PC-9 (cell line): ENCODE data around the gene ATP10D. TPM values are rescaled to one million over a fixed set of nuclear protein-coding genes. Genes with fewer than 3 reads are reported as not detected.
A peak's percentile ranks its signal among the peaks of the same experiment; 100 is the strongest.

Experiments used
- BruUV-seq: library from RNA; stranded (reverse); fragments of 400-500 nt; replicated peaks from 2 replicates; lab custom pipeline; 2021; lab: Mats Ljungman, UMichigan
- CTCF ChIA-PET: fragments of 300-600 bp; sonication (Branson Sonifier 250); formaldehyde crosslinking; loops from one replicate; lab custom pipeline; 2022; ENCODE audit warnings: antibody characterized with exemption; lab: Charles Lee
- POLR2A ChIA-PET: fragments of 300-600 bp; sonication (Branson Sonifier 250); formaldehyde crosslinking; loops from one replicate; lab custom pipeline; 2022; ENCODE audit warnings: antibody characterized with exemption; ENCODE audit not compliant: unreplicated experiment; lab: Charles Lee
- DNase-seq, 2 experiments: peaks; one replicate each; pipeline versions ENCODE4 v3.0.0 to v3.0.0-alpha.2; 2015 to 2022; ENCODE audit warnings: mixed read lengths in 1 of 2
- H2AFZ ChIP-seq: fragments of 200-600 bp; sonication (generic); 2 replicates; pipeline ENCODE4 v1.8.1; 2017; ENCODE audit warnings: antibody characterized with exemption
- H3F3A ChIP-seq: fragments of 200-600 bp; sonication (generic); 2 replicates; pipeline ENCODE4 v1.8.1; 2017; ENCODE audit warnings: antibody characterized with exemption, mild to moderate bottlenecking, low read depth; ENCODE audit not compliant: insufficient read depth
- H3K27ac ChIP-seq: fragments of 200-600 bp; sonication (generic); 2 replicates; pipeline ENCODE4 v1.6.1; 2016; ENCODE audit warnings: mixed run types
- H3K27me3 ChIP-seq: fragments of 200-600 bp; sonication (generic); 2 replicates; pipeline ENCODE4 v1.6.1; 2016; ENCODE audit warnings: low read depth, mixed run types; ENCODE audit not compliant: insufficient read depth
- H3K36me3 ChIP-seq: fragments of 200-600 bp; sonication (generic); 2 replicates; pipeline ENCODE4 v1.6.1; 2016; ENCODE audit warnings: low read depth, mixed run types
- H3K4me1 ChIP-seq: fragments of 200-600 bp; sonication (generic); replicated peaks from 2 replicates; pipeline ENCODE4 v1.6.1; 2016; ENCODE audit warnings: mixed run types; ENCODE audit not compliant: insufficient read depth
- H3K4me2 ChIP-seq: fragments of 200-600 bp; sonication (generic); 2 replicates; pipeline ENCODE4 v1.6.1; 2017; ENCODE audit warnings: mixed run types
- H3K4me3 ChIP-seq: fragments of 200-600 bp; sonication (generic); 2 replicates; pipeline ENCODE4 v1.6.1; 2016; ENCODE audit warnings: mixed run types
- H3K79me2 ChIP-seq: fragments of 200-600 bp; sonication (generic); 2 replicates; pipeline ENCODE4 v1.6.1; 2017; ENCODE audit warnings: low read depth, mixed run types
- H3K9me2 ChIP-seq: fragments of 200-600 bp; sonication (generic); 2 replicates; pipeline ENCODE4 v1.8.1; 2017; ENCODE audit warnings: mild to moderate bottlenecking; ENCODE audit not compliant: insufficient read depth
- H3K9me3 ChIP-seq: fragments of 200-600 bp; sonication (generic); 2 replicates; pipeline ENCODE4 v1.8.1; 2016; ENCODE audit warnings: low read depth; ENCODE audit not compliant: insufficient read depth
- H4K20me1 ChIP-seq: fragments of 200-600 bp; sonication (generic); 2 replicates; pipeline ENCODE4 v1.8.1; 2017; ENCODE audit not compliant: insufficient read depth
- CTCF ChIP-seq: fragments of 200-600 bp; sonication (generic); conservative IDR thresholded peaks from 2 replicates; pipeline ENCODE4 v1.6.1; 2017; ENCODE audit warnings: mixed run types, antibody characterized with exemption, mild to moderate bottlenecking, moderate library complexity
- EZH2 ChIP-seq: fragments of 200-600 bp; sonication (generic); IDR thresholded peaks from 2 replicates; pipeline ENCODE4 v1.8.0; 2017; ENCODE audit warnings: antibody characterized with exemption, low read depth
- intact Hi-C: fragments of 100-400 bp; cut with micrococcal nuclease; formaldehyde crosslinking; loops from one replicate; pipeline ENCODE4 v1.10.0; 2022; ENCODE audit not compliant: unreplicated experiment
- total RNA-seq: library from RNA; stranded (reverse); gene quantifications from 2 replicates; pipeline ENCODE4 v1.2.3, GENCODE V29; 2021

ATP10D gene
- total RNA-seq, 1 experiment from 2014 or later, result 35.2 TPM

- peak overlapping the region; percentile 42; the same call in 1 of the 2 replicates for H3K4me2 ChIP-seq
- H3K9me2 ChIP-seq, result no peaks in the 10 kb centered on the region
- CTCF ChIA-PET, result interaction anchor here (0.6 kb wide), 1 partner anchor 343 kb away, joined by 3 read pairs; no protein-coding TSS in a partner anchor
- H4K20me1 ChIP-seq, result no peaks in the 10 kb centered on the region
- peaks cover 24% of the 10 kb centered on the region; the same call in 1 of the 2 replicates for H3K9me3 ChIP-seq
- POLR2A ChIA-PET, result no interaction called here
- H3K27ac ChIP-seq, result peak overlapping the region; percentile 66
- no peak for DNase-seq
- intact Hi-C loops, result loop anchor here (1.0 to 2.0 kb wide), 3 partner anchors 34 to 68 kb away; partner anchors contain the start of genes ATP10D and COMMD8
- no TSS peak for BruUV-seq
- H3K4me3 ChIP-seq, result no peak overlapping the region
- H3K4me1 ChIP-seq, result peaks cover 28% of the 10 kb centered on the region
- peaks cover 14% of the 10 kb centered on the region for H3F3A ChIP-seq
- H3K36me3 ChIP-seq, result peaks cover 28% of the 10 kb centered on the region
- H3K79me2 ChIP-seq, result no peaks in the 10 kb centered on the region
- H2AFZ ChIP-seq, result no peak overlapping the region
- H3K27me3 ChIP-seq, result no peaks in the 10 kb centered on the region
- no peak for TF ChIP-seq EZH2
- TF ChIP-seq CTCF, result no peak
These were observed 45.7 kb downstream of the ATP10D start for GRCh38 chr4:47530801-47531200.

- H3F3A ChIP-seq, result peaks cover 8% of the 10 kb centered on the region
- H3K79me2 ChIP-seq, result no peaks in the 10 kb centered on the region
- no peak for TF ChIP-seq CTCF
- TF ChIP-seq EZH2, result no peak
- no peak overlapping the region for H2AFZ ChIP-seq
- H3K9me3 ChIP-seq, result peaks cover 21% of the 10 kb centered on the region; the same call in 1 of the 2 replicates
- H3K36me3 ChIP-seq, result peaks cover 22% of the 10 kb centered on the region
- H3K4me2 ChIP-seq, result peak overlapping the region; percentile 42
- peak overlapping the region; percentile 66 for H3K27ac ChIP-seq
- intact Hi-C loops, result loop anchor here (1.0 to 2.0 kb wide), 3 partner anchors 33 to 69 kb away; partner anchors contain the start of genes ATP10D and COMMD8
- H4K20me1 ChIP-seq, result no peaks in the 10 kb centered on the region
- H3K27me3 ChIP-seq, result no peaks in the 10 kb centered on the region
- peak; percentile 45 to 85 for DNase-seq
- H3K4me3 ChIP-seq, result no peak overlapping the region
- peaks cover 22% of the 10 kb centered on the region for H3K4me1 ChIP-seq
- ChIA-PET POLR2A (interaction anchor here (0.6 kb wide), 5 partner anchors 12 to 517 kb away, joined by 3 to 10 read pairs (median 6); no protein-coding TSS in a partner anchor), CTCF (no interaction called here)
- BruUV-seq, result no TSS peak
- no peaks in the 10 kb centered on the region for H3K9me2 ChIP-seq
These were observed 46.3 kb downstream of the ATP10D start for GRCh38 chr4:47531241-47531953.

DNA sequence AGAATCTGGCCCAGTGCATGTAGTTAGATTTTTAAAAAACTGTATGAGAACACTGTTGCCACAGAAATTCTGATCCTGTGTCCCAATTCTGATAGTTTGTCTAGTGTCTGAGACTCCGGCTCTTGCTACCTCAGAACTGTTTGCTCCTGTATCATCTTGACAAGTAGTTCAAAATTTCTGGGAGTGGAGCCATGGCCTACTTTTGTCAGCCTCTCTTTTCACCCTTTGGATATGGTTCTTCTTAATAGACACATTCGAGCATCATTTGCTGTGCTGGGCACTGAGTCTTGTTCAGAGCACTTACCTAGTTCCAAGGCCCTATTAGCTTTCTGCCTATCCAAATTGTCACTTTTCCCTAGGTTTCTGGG is 46.9 kb downstream of the ATP10D start:
- ChIA-PET POLR2A (interaction anchor here (0.6 kb wide), 1 partner anchor 21 kb away, joined by 3 read pairs; no protein-coding TSS in a partner anchor), CTCF (no interaction called here)
- H3K27me3 ChIP-seq, result no peaks in the 10 kb centered on the region
- no peak for DNase-seq
- H3K36me3 ChIP-seq, result peaks cover 17% of the 10 kb centered on the region
- peaks cover 8% of the 10 kb centered on the region for H3F3A ChIP-seq
- no peaks in the 10 kb centered on the region for H3K79me2 ChIP-seq
- H3K4me3 ChIP-seq, result no peak overlapping the region
- H3K4me1 ChIP-seq, result peaks cover 20% of the 10 kb centered on the region
- no TSS peak for BruUV-seq
- no peaks in the 10 kb centered on the region for H4K20me1 ChIP-seq
- no peaks in the 10 kb centered on the region for H3K9me2 ChIP-seq
- peak overlapping the region; percentile 66; the same call in 1 of the 2 replicates for H3K27ac ChIP-seq
- H3K9me3 ChIP-seq, result peaks cover 18% of the 10 kb centered on the region; the same call in 1 of the 2 replicates
- no peak overlapping the region; the same call in 1 of the 2 replicates for H3K4me2 ChIP-seq
- no peak for TF ChIP-seq EZH2
- TF ChIP-seq CTCF, result no peak
- H2AFZ ChIP-seq, result no peak overlapping the region
- intact Hi-C loops, result loop anchor here (1.0 to 2.0 kb wide), 3 partner anchors 33 to 69 kb away; partner anchors contain the start of genes ATP10D and COMMD8
